HG03175 (cell line): ENCODE results near the gene NEFH.
"Not testable (repeated sequence)": the region's sequence is repeated elsewhere in the genome, so short reads cannot be mapped to it uniquely, and the experiment has no call there.

Source experiments
- ATAC-seq: cut with Tn5 transposase; IDR thresholded peaks from one replicate; pipeline ENCODE4 v1.9.1; 2021; ENCODE audit warnings: mild to moderate bottlenecking, moderate library complexity; ENCODE audit not compliant: unreplicated experiment

NEFH gene

GRCh38 chr22:29463629-29464028 is 16.4 kb upstream of the NEFH start:
- no peak for ATAC-seq

- no peak for ATAC-seq
Measured at GRCh38 chr22:29464581-29464980, 15.4 kb upstream of the NEFH start.

- no peak for ATAC-seq
Measured at GRCh38 chr22:29469755-29470154, 10.3 kb upstream of the NEFH start.

GRCh38 chr22:29470159-29470855 is 9.7 kb upstream of the NEFH start:
- no peak for ATAC-seq

GRCh38 chr22:29473001-29473400 is 7.0 kb upstream of the NEFH start:
- ATAC-seq = no peak

GRCh38 chr22:29475550-29475949 is 4.5 kb upstream of the NEFH start:
- peak; percentile 70 for ATAC-seq

GRCh38 chr22:29476116-29476515 is 3.9 kb upstream of the NEFH start:
- ATAC-seq = no peak

- ATAC-seq = no peak
Measured at GRCh38 chr22:29477723-29478318, 2.2 kb upstream of the NEFH start.

- no peak for ATAC-seq
Measured at GRCh38 chr22:29478326-29479276, 1.4 kb upstream of the NEFH start.

GRCh38 chr22:29480262-29480511 is 169 bp downstream of the NEFH start:
- ATAC-seq = no peak

- no peak for ATAC-seq
Measured at GRCh38 chr22:29480512-29481264, 670 bp downstream of the NEFH start.

GRCh38 chr22:29481265-29482000 is 1.4 kb downstream of the NEFH start:
- ATAC-seq = no peak

- ATAC-seq = no peak
Measured at GRCh38 chr22:29482253-29482652, 2.2 kb downstream of the NEFH start.

- ATAC-seq = no peak
Measured at GRCh38 chr22:29482726-29483125, 2.7 kb downstream of the NEFH start.

- ATAC-seq = no peak
Measured at GRCh38 chr22:29483254-29483653, 3.2 kb downstream of the NEFH start.

GRCh38 chr22:29484642-29485041 is 4.6 kb downstream of the NEFH start:
- ATAC-seq = no peak

GRCh38 chr22:29485448-29485847 is 5.4 kb downstream of the NEFH start:
- ATAC-seq = no peak

- no peak for ATAC-seq
Measured at GRCh38 chr22:29487426-29487986, 7.5 kb downstream of the NEFH start.

GRCh38 chr22:29489127-29489780 is 9.2 kb downstream of the NEFH start:
- not testable (repeated sequence) for ATAC-seq

- no peak for ATAC-seq
Measured at GRCh38 chr22:29491012-29491411, 11.0 kb downstream of the NEFH start.
